Peyer's patch (tissue), 4 donors: ENCODE data around the gene FIZ1.

Source experiments
- POLR2A ChIP-seq, 2 donors: fragments of 450-650 bp; IDR thresholded peaks; one replicate each; pipeline ENCODE4 v1.5.1; 2017; ENCODE audit warnings: antibody characterized with exemption in 2 of 2, mild to moderate bottlenecking in 2 of 2, moderate library complexity in 2 of 2
- TF ChIP-seq, protein P1 (sequence below), 6 experiments: fragments of 450-650 bp in 4 of 6; fragments of 200-600 bp in 2 of 6; sonication (generic) in 1 of 6; IDR thresholded peaks; one replicate each; pipeline ENCODE4 v1.5.1; 2017 to 2019; ENCODE audit warnings: antibody characterized with exemption in 6 of 6, mild to moderate bottlenecking in 3 of 6, moderate library complexity in 1 of 6

DNA sequence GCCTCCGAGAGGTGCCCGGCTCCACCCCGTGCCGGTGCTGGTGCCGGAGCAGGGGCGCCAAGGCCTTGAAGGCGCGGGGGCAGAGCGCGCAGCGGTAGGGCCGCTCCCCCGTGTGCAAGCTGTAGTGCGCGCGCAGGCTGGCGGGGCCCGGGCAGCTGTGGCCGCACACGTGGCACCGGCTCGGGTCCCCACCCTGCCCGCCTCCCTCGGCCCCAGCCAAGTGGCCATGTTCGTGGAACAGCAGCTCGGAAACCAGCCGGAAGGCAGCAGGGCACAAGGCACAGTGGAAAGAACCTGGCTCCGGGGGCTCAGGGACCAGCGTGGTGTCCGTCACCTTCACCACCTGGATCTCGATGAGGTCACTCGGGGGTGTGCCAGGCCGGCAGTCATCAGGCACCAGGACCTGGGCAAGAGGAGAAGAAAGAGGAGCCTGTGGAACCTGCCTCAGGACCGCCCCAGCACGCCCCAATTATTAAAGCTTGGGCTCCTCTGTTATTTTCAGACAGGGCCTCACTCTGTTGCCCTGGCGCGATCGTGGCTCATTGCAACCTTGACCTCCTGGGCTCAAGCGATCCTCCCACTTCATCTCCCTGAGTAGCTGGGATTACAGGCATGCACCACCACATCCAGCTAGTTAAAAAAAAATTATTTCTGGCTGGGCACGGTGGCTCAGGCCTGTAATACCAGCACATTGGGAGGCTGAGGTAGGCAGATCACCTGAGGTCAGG lies 23.1 kb upstream of the FIZ1 start:
- TF ChIP-seq, protein P1, sequence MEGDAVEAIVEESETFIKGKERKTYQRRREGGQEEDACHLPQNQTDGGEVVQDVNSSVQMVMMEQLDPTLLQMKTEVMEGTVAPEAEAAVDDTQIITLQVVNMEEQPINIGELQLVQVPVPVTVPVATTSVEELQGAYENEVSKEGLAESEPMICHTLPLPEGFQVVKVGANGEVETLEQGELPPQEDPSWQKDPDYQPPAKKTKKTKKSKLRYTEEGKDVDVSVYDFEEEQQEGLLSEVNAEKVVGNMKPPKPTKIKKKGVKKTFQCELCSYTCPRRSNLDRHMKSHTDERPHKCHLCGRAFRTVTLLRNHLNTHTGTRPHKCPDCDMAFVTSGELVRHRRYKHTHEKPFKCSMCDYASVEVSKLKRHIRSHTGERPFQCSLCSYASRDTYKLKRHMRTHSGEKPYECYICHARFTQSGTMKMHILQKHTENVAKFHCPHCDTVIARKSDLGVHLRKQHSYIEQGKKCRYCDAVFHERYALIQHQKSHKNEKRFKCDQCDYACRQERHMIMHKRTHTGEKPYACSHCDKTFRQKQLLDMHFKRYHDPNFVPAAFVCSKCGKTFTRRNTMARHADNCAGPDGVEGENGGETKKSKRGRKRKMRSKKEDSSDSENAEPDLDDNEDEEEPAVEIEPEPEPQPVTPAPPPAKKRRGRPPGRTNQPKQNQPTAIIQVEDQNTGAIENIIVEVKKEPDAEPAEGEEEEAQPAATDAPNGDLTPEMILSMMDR (IDR thresholded peaks at IDR 0.05), result no peak
- TF ChIP-seq POLR2A (IDR thresholded peaks at IDR 0.05), result no peak
